H1 (cell line): Measurements from ENCODE around the gene YPEL4. TPM values are rescaled to one million over a fixed set of nuclear protein-coding genes. Genes with fewer than 3 reads are reported as not detected.

ENCODE experiments used
- CTCF ChIA-PET: fragments of 300-600 bp; sonication (Branson Sonifier 250); formaldehyde crosslinking; loops from one replicate; lab custom pipeline; 2021; ENCODE audit not compliant: partially characterized antibody; lab: Charles Lee
- POLR2A ChIA-PET: fragments of 300-600 bp; sonication (Branson Sonifier 250); formaldehyde crosslinking; loops from one replicate; lab custom pipeline; 2021; ENCODE audit warnings: inconsistent platforms; ENCODE audit not compliant: partially characterized antibody; lab: Charles Lee
- DNase-seq, 2 experiments: peaks; one replicate each; pipeline versions ENCODE4 v3.0.0 to v3.0.0-alpha.2; 2010 to 2022; ENCODE audit warnings: low spot score in 2 of 2, low read depth in 1 of 2, mixed read lengths in 1 of 2
- FAIRE-seq: peaks from 2 replicates; lab custom pipeline; 2011; peaks lifted over from hg19 to GRCh38; lab: Jason Lieb, UNC
- H2AFZ ChIP-seq: 2 replicates; pipeline ENCODE4 v1.8.1; 2012; ENCODE audit warnings: low read length, inconsistent platforms
- H2AK5ac ChIP-seq: 2 replicates; pipeline ENCODE4 v1.6.1; 2013; ENCODE audit warnings: low read depth, low read length
- H2BK120ac ChIP-seq: replicated peaks from 2 replicates; pipeline ENCODE3; 2013; ENCODE audit warnings: low read depth, low read length, inconsistent platforms
- H2BK12ac ChIP-seq: 2 replicates; pipeline ENCODE4 v1.6.1; 2013; ENCODE audit warnings: low read depth, low read length
- H2BK15ac ChIP-seq: 2 replicates; pipeline ENCODE4 v1.6.1; 2013; ENCODE audit warnings: low read length
- H2BK20ac ChIP-seq: 2 replicates; pipeline ENCODE4 v1.6.1; 2013; ENCODE audit warnings: low read length
- H2BK5ac ChIP-seq: 2 replicates; pipeline ENCODE4 v1.6.1; 2013; ENCODE audit warnings: low read depth, low read length
- H3K14ac ChIP-seq: 2 replicates; pipeline ENCODE4 v1.6.1; 2013; ENCODE audit warnings: inconsistent platforms; ENCODE audit not compliant: insufficient read length
- H3K18ac ChIP-seq: 2 replicates; pipeline ENCODE4 v1.6.1; 2013; ENCODE audit warnings: low read length; ENCODE audit errors: extremely low read depth
- H3K23ac ChIP-seq: 2 replicates; pipeline ENCODE4 v1.6.1; 2013; ENCODE audit warnings: inconsistent platforms; ENCODE audit not compliant: insufficient read length
- H3K23me2 ChIP-seq: 2 replicates; pipeline ENCODE4 v1.6.1; 2013; ENCODE audit warnings: low read depth, low read length
- H3K27ac ChIP-seq: 2 replicates; pipeline ENCODE4 v1.6.1; 2011; ENCODE audit warnings: low read depth, low read length, inconsistent platforms
- H3K27me3 ChIP-seq, 4 experiments: replicated peaks in 1 of 4; 1 replicate in 1 of 4; 2 replicates in 3 of 4; pipeline versions ENCODE4 v1.6.1 to v1.8.1; 2011 to 2013; ENCODE audit warnings: low read length in 3 of 4, mild to moderate bottlenecking in 3 of 4, inconsistent platforms in 2 of 4, mixed read lengths in 2 of 4, moderate library complexity in 1 of 4; ENCODE audit not compliant: control insufficient read depth in 3 of 4, insufficient read depth in 3 of 4; ENCODE audit errors: extremely low read depth in 1 of 4
- H3K36me3 ChIP-seq, 4 experiments: 2 replicates each; pipeline versions ENCODE4 v1.6.1 to v1.8.1; 2011 to 2013; ENCODE audit warnings: mild to moderate bottlenecking in 4 of 4, low read length in 3 of 4, moderate library complexity in 2 of 4, control low read depth in 1 of 4, inconsistent platforms in 1 of 4; ENCODE audit not compliant: insufficient read depth in 4 of 4, control insufficient read depth in 2 of 4
- H3K4ac ChIP-seq: replicated peaks from 2 replicates; pipeline ENCODE3; 2013; ENCODE audit warnings: low read length, low read depth, mixed read lengths, inconsistent platforms; ENCODE audit not compliant: insufficient read length
- H3K4me1 ChIP-seq, 4 experiments: replicated peaks in 1 of 4; 1 replicate in 1 of 4; 2 replicates in 3 of 4; pipeline versions ENCODE4 v1.6.1 to v1.8.1; 2011 to 2013; ENCODE audit warnings: low read length in 3 of 4, inconsistent platforms in 2 of 4, mixed read lengths in 1 of 4; ENCODE audit not compliant: insufficient read depth in 4 of 4, control insufficient read depth in 3 of 4
- H3K4me2 ChIP-seq, 2 experiments: 2 replicates each; pipeline versions ENCODE4 v1.6.1 to v1.8.1; 2011 to 2013; ENCODE audit warnings: low read depth in 2 of 2, low read length in 2 of 2, control low read depth in 1 of 2, inconsistent platforms in 1 of 2, mild to moderate bottlenecking in 1 of 2; ENCODE audit not compliant: insufficient read depth in 1 of 2
- H3K4me3 ChIP-seq, 4 experiments: fragments of 200-600, 300-600 bp in 1 of 4; sonication (generic), shearing (Covaris generic), sonication (Bioruptor Twin) in 1 of 4; 2 replicates each; pipeline versions ENCODE4 v1.5.1 to v1.8.1; 2011 to 2016; ENCODE audit warnings: low read length in 4 of 4, low read depth in 3 of 4, control low read depth in 2 of 4, inconsistent platforms in 2 of 4, mild to moderate bottlenecking in 2 of 4, mixed read lengths in 1 of 4, moderate library complexity in 1 of 4; ENCODE audit not compliant: insufficient read depth in 2 of 4; ENCODE audit errors: extremely low read depth in 1 of 4
- H3K56ac ChIP-seq: replicated peaks from 2 replicates; pipeline ENCODE3; 2013; ENCODE audit warnings: low read depth, mild to moderate bottlenecking, mixed read lengths, low read length, inconsistent platforms; ENCODE audit not compliant: insufficient read length
- H3K79me1 ChIP-seq: 2 replicates; pipeline ENCODE4 v1.6.1; 2013; ENCODE audit warnings: low read depth, low read length, control low read depth
- H3K79me2 ChIP-seq, 2 experiments: 2 replicates each; pipeline versions ENCODE4 v1.6.1 to v1.8.1; 2012 to 2013; ENCODE audit warnings: low read length in 2 of 2, mild to moderate bottlenecking in 2 of 2, inconsistent platforms in 1 of 2; ENCODE audit not compliant: insufficient read depth in 2 of 2, control insufficient read depth in 1 of 2
- H3K9ac ChIP-seq, 4 experiments: replicated peaks in 1 of 4; 1 replicate in 1 of 4; 2 replicates in 3 of 4; pipeline versions ENCODE4 v1.6.1 to v1.8.1; 2011 to 2013; ENCODE audit warnings: low read depth in 3 of 4, low read length in 3 of 4, control low read depth in 2 of 4, mild to moderate bottlenecking in 2 of 4, moderate library complexity in 2 of 4, inconsistent platforms in 1 of 4; ENCODE audit errors: extremely low read depth in 1 of 4
- H3K9me3 ChIP-seq, 2 experiments: 2 replicates each; pipeline versions ENCODE4 v1.6.1 to v1.8.1; 2012 to 2013; ENCODE audit warnings: mild to moderate bottlenecking in 2 of 2, moderate library complexity in 2 of 2, control low read depth in 1 of 2, inconsistent platforms in 1 of 2, low read depth in 1 of 2, low read length in 1 of 2, mixed read lengths in 1 of 2; ENCODE audit not compliant: insufficient read depth in 2 of 2
- H4K20me1 ChIP-seq, 2 experiments: replicated peaks in 1 of 2; 2 replicates each; pipeline versions ENCODE3 to v1.8.1; 2011 to 2013; ENCODE audit warnings: inconsistent platforms in 2 of 2, low read length in 2 of 2, mild to moderate bottlenecking in 1 of 2; ENCODE audit not compliant: insufficient read depth in 2 of 2, control insufficient read depth in 1 of 2
- H4K5ac ChIP-seq: 2 replicates; pipeline ENCODE4 v1.6.1; 2013; ENCODE audit warnings: low read length, low read depth, mixed read lengths, inconsistent platforms; ENCODE audit not compliant: insufficient read length
- H4K8ac ChIP-seq: 2 replicates; pipeline ENCODE4 v1.8.0; 2013; ENCODE audit warnings: mild to moderate bottlenecking, moderate library complexity, low read length, inconsistent platforms; ENCODE audit not compliant: insufficient read depth; ENCODE audit errors: extremely low read depth
- H4K91ac ChIP-seq: replicated peaks from 2 replicates; pipeline ENCODE3; 2013; ENCODE audit warnings: low read length, mixed read lengths, inconsistent platforms; ENCODE audit not compliant: insufficient read length
- BCL11A ChIP-seq, 2 experiments: IDR thresholded peaks; one replicate each; pipeline ENCODE4 v1.6.1; 2011; ENCODE audit warnings: low read depth in 2 of 2, low read length in 2 of 2, mild to moderate bottlenecking in 2 of 2
- CHD1 ChIP-seq: IDR thresholded peaks from 2 replicates; pipeline ENCODE4 v1.6.1; 2012; ENCODE audit warnings: low read depth, low read length, improper control_type of control experiment
- HDAC6 ChIP-seq: IDR thresholded peaks from one replicate; pipeline ENCODE4 v1.7.1; 2012; ENCODE audit warnings: low read depth, mild to moderate bottlenecking, inconsistent platforms, low read length, moderate library complexity
- JUND ChIP-seq: IDR thresholded peaks from 2 replicates; pipeline ENCODE4 v1.6.1; 2011; ENCODE audit warnings: mild to moderate bottlenecking, improper control_type of control experiment, low read length
- MAFK ChIP-seq: IDR thresholded peaks from 2 replicates; pipeline ENCODE4 v1.6.1; 2012; ENCODE audit warnings: low read depth, mild to moderate bottlenecking, improper control_type of control experiment, low read length
- RXRA ChIP-seq: IDR thresholded peaks from 2 replicates; pipeline ENCODE4 v1.6.1; 2011; ENCODE audit warnings: low read depth, mild to moderate bottlenecking, low read length, moderate library complexity; ENCODE audit not compliant: insufficient read depth
- TBP ChIP-seq: IDR thresholded peaks from 2 replicates; pipeline ENCODE4 v1.6.1; 2011; ENCODE audit warnings: low read depth, low read length, improper control_type of control experiment
- WGBS, 2 experiments: shearing (Covaris generic) in 1 of 2; methylation state at CpG; one replicate each; pipeline versions ENCODE4 v1.1.6 to v1.1.7; 2013 to 2015; ENCODE audit warnings: low lambda C conversion rate in 2 of 2, mixed read lengths in 2 of 2, inconsistent platforms in 1 of 2, low coverage in 1 of 2, missing lambda C conversion rate in 1 of 2; ENCODE audit not compliant: insufficient replicate concordance in 2 of 2, insufficient coverage in 1 of 2, insufficient read length in 1 of 2; ENCODE audit errors: extremely low coverage in 1 of 2, missing lambda C conversion rate in 1 of 2; 5-methylcytosine and 5-hydroxymethylcytosine counted together
- polyA plus RNA-seq, 7 experiments: library from polyadenylated mRNA; depleted of rRNA in 3 of 7; stranded (reverse) in 5 of 7; unstranded in 2 of 7; fragments of >200 nt in 5 of 7; fragments of 200-250 nt in 2 of 7; gene quantifications; 1 replicate in 5 of 7; 2 replicates in 1 of 7; 4 replicates in 1 of 7; pipeline versions ENCODE4 v1.2.1 to v1.2.3, GENCODE V29; 2011 to 2013; ENCODE audit warnings: missing spikeins in 2 of 7, mixed read lengths in 2 of 7
- total RNA-seq: library from RNA; stranded (reverse); fragmentation: NEBNext Ultra II Directional; extraction: Animal tissue kit (Norgen Biotek cat#: 25700); gene quantifications from 2 replicates; pipeline ENCODE4 v1.2.1, GENCODE V29; 2021

YPEL4 gene
- total and polyA plus RNA-seq, 2 of the 8 experiments (the other 6 are each of a cell fraction or from before 2014, with no cell fraction given): 0.13 to 0.38 TPM

GRCh38 chr11:57598831-57599155 lies 50.9 kb downstream of the YPEL4 start:
- Histone ChIP-seq H3K4me3 (peak overlapping the region; percentile 41 to 64 (median 54); a peak in 6 of 8 replicates), H2BK15ac (peak overlapping the region; percentile 89), H3K56ac (no peak overlapping the region), H4K91ac (peak overlapping the region; percentile 83), H2AFZ (no peak overlapping the region; the same call in 1 of the 2 replicates), H2BK12ac (peak overlapping the region; percentile 9), H3K9me3 (no peaks in the 10 kb centered on the region), H3K4ac (peak overlapping the region; percentile 63), H3K36me3 (peaks cover 0 to 2% (median 0%) of the 10 kb centered on the region in 4 experiments; a peak in 1 of 8 replicates), H4K20me1 (no peaks in the 10 kb centered on the region), H3K4me2 (peak overlapping the region; percentile 76 to 91), H3K18ac (peak overlapping the region; percentile 0; the same call in 1 of the 2 replicates), H4K5ac (no peak overlapping the region), H2BK120ac (peak overlapping the region; percentile 68), H3K23me2 (peaks cover 7% of the 10 kb centered on the region), H4K8ac (no peak overlapping the region; the same call in 1 of the 2 replicates), H3K9ac (peak overlapping the region in 2 of 4 experiments; percentile 38 to 56; a peak in 1 of 7 replicates), H3K27me3 (no peaks in the 10 kb centered on the region), H3K23ac (no peak overlapping the region), H3K4me1 (peaks cover 7 to 17% (median 11%) of the 10 kb centered on the region in 4 experiments), H3K79me1 (no peaks in the 10 kb centered on the region), H3K14ac (no peak overlapping the region), H2BK5ac (peak overlapping the region; percentile 90; the same call in 1 of the 2 replicates), H3K79me2 (no peaks in the 10 kb centered on the region; a peak in 3 of 4 replicates), H3K27ac (no peak overlapping the region), H2AK5ac (no peak overlapping the region), H2BK20ac (peak overlapping the region; percentile 88)
- 76% methylated on average over 5 of the region's 5 CpGs; no CpG with 5 or more reads in 1 of the 2 experiments for WGBS, 2 experiments
- no peak for DNase-seq
- ChIA-PET POLR2A (interaction anchor here (0.6 to 51.1 kb wide), 13 partner anchors 10 to 135 kb away, joined by 3 to 1546 read pairs (median 5); partner anchors contain the start of genes CLP1, SLC43A1, UBE2L6 and YPEL4), CTCF (interaction anchor here (0.8 to 20.2 kb wide), 8 partner anchors 8 to 141 kb away, joined by 3 to 286 read pairs (median 5); partner anchors contain the start of gene UBE2L6)
- FAIRE-seq: no peak
- TF ChIP-seq RXRA: no peak
- no peak for TF ChIP-seq MAFK
- TF ChIP-seq HDAC6: no peak
- no peak for TF ChIP-seq JUND
- TF ChIP-seq BCL11A (IDR thresholded peaks at IDR 0.05; ENCODE audit: low read depth in 2 of 2, low read length in 2 of 2): no peak
- TF ChIP-seq TBP: no peak
- no peak for TF ChIP-seq CHD1
